ENCODE results near the gene TPM1.

Gene TPM1

GRCh38 chr15:63008333-63009049 is 34.1 kb upstream of the TPM1 start:
- Histone ChIP-seq H2AFZ (ENCODE audit: low read depth, low read length) (no peak overlapping the region), H3K9me3 (ENCODE audit: low read length) (peaks cover 3% of the 10 kb centered on the region), H3K4me3 (ENCODE audit: low read length) (no peak overlapping the region), H3K36me3 (ENCODE audit: insufficient read depth, low read length) (no peaks in the 10 kb centered on the region), H3K4me1 (ENCODE audit: insufficient read depth, low read length) (no peaks in the 10 kb centered on the region), H3K27me3 (ENCODE audit: insufficient read depth, low read length) (no peaks in the 10 kb centered on the region)

DNA sequence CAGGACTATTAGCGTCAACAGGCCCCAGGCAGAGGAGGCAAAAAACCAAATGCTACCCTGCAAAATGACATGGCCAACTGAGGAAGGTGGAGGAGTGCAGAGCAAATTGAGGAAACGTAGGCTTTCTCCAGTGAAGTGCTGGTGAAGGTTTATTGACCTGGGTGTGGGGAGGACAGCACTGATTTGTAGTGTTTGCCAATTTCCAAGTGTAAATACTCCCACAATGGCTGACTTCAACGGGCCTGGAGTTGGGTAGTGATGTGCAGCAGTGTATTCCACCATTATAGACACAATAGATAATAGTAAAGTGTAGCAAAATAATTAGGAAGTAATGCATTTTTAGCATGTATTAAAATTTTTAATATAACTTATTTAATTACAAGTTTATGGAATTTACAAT is 32.2 kb upstream of the TPM1 start:
- H2AFZ ChIP-seq (ENCODE audit: low read depth, low read length) = no peak overlapping the region
- no peaks in the 10 kb centered on the region for H3K4me1 ChIP-seq (ENCODE audit: insufficient read depth, low read length)
- H3K4me3 ChIP-seq (ENCODE audit: low read length) = no peak overlapping the region
- peaks cover 2% of the 10 kb centered on the region for H3K27me3 ChIP-seq (ENCODE audit: insufficient read depth, low read length)
- H3K9me3 ChIP-seq (ENCODE audit: low read length) = peaks cover 3% of the 10 kb centered on the region
- no peaks in the 10 kb centered on the region for H3K36me3 ChIP-seq (ENCODE audit: insufficient read depth, low read length)

- Histone ChIP-seq H3K4me3 (ENCODE audit: low read length) (no peak overlapping the region), H3K9me3 (ENCODE audit: low read length) (peaks cover 3% of the 10 kb centered on the region), H3K27me3 (ENCODE audit: insufficient read depth, low read length) (peaks cover 2% of the 10 kb centered on the region), H3K4me1 (ENCODE audit: insufficient read depth, low read length) (no peaks in the 10 kb centered on the region), H3K36me3 (ENCODE audit: insufficient read depth, low read length) (no peaks in the 10 kb centered on the region), H2AFZ (ENCODE audit: low read depth, low read length) (no peak overlapping the region)
Observed at GRCh38 chr15:63010920-63011693, 31.4 kb upstream of the TPM1 start.

- Histone ChIP-seq H3K36me3 (ENCODE audit: insufficient read depth, low read length) (no peaks in the 10 kb centered on the region), H3K9me3 (ENCODE audit: low read length) (peaks cover 3% of the 10 kb centered on the region), H2AFZ (ENCODE audit: low read depth, low read length) (no peak overlapping the region), H3K4me3 (ENCODE audit: low read length) (no peak overlapping the region), H3K4me1 (ENCODE audit: insufficient read depth, low read length) (no peaks in the 10 kb centered on the region), H3K27me3 (ENCODE audit: insufficient read depth, low read length) (peaks cover 2% of the 10 kb centered on the region)
Observed at GRCh38 chr15:63012444-63012843, 30.1 kb upstream of the TPM1 start.

GRCh38 chr15:63013052-63013808 is 29.3 kb upstream of the TPM1 start:
- Histone ChIP-seq H3K4me1 (ENCODE audit: insufficient read depth, low read length) (no peaks in the 10 kb centered on the region), H3K9me3 (ENCODE audit: low read length) (peaks cover 3% of the 10 kb centered on the region), H3K4me3 (ENCODE audit: low read length) (no peak overlapping the region), H2AFZ (ENCODE audit: low read depth, low read length) (no peak overlapping the region), H3K36me3 (ENCODE audit: insufficient read depth, low read length) (no peaks in the 10 kb centered on the region), H3K27me3 (ENCODE audit: insufficient read depth, low read length) (peaks cover 2% of the 10 kb centered on the region)

GRCh38 chr15:63014578-63014977 is 28.0 kb upstream of the TPM1 start:
- Histone ChIP-seq H2AFZ (ENCODE audit: low read depth, low read length) (no peak overlapping the region), H3K4me3 (ENCODE audit: low read length) (no peak overlapping the region)

DNA sequence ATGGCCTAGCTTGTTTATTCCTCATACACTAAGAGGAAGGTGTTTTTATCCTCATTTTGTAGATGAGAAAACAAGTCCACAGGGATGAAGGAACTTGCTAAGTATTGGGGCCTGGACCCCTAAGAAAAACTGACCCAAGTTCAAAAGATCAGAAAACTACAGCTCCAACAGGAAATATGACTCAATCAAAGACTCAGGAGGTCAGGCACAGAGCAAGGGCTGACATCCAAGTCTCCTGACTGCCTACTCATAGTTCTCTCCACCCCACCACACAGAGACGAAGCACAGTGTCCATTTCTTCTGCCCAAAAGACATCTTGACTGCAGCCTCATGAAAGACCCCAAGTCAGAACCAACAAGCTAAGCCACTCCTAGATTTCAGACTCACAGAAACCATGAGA is 26.9 kb upstream of the TPM1 start:
- no peak overlapping the region for H2AFZ ChIP-seq (ENCODE audit: low read depth, low read length)
- H3K4me3 ChIP-seq (ENCODE audit: low read length) = no peak overlapping the region
- H3K27me3 ChIP-seq (ENCODE audit: insufficient read depth, low read length) = peaks cover 2% of the 10 kb centered on the region
- H3K4me1 ChIP-seq (ENCODE audit: insufficient read depth, low read length) = no peaks in the 10 kb centered on the region
- H3K9me3 ChIP-seq (ENCODE audit: low read length) = peaks cover 3% of the 10 kb centered on the region
- no peaks in the 10 kb centered on the region for H3K36me3 ChIP-seq (ENCODE audit: insufficient read depth, low read length)

More at GRCh38 chr15:63014578-63014977, 28.0 kb upstream of the TPM1 start:
- no peaks in the 10 kb centered on the region for H3K36me3 ChIP-seq (ENCODE audit: insufficient read depth, low read length)
- no peaks in the 10 kb centered on the region for H3K4me1 ChIP-seq (ENCODE audit: insufficient read depth, low read length)
- H3K9me3 ChIP-seq (ENCODE audit: low read length) = peaks cover 3% of the 10 kb centered on the region
- H3K27me3 ChIP-seq (ENCODE audit: insufficient read depth, low read length) = peaks cover 2% of the 10 kb centered on the region

- no peaks in the 10 kb centered on the region for H3K36me3 ChIP-seq (ENCODE audit: insufficient read depth, low read length)
- H3K27me3 ChIP-seq (ENCODE audit: insufficient read depth, low read length) = peaks cover 2% of the 10 kb centered on the region
- no peaks in the 10 kb centered on the region for H3K4me1 ChIP-seq (ENCODE audit: insufficient read depth, low read length)
- H2AFZ ChIP-seq (ENCODE audit: low read depth, low read length) = no peak overlapping the region
- H3K4me3 ChIP-seq (ENCODE audit: low read length) = no peak overlapping the region
- peaks cover 3% of the 10 kb centered on the region for H3K9me3 ChIP-seq (ENCODE audit: low read length)
Observed at GRCh38 chr15:63016234-63016633, 26.3 kb upstream of the TPM1 start.

DNA sequence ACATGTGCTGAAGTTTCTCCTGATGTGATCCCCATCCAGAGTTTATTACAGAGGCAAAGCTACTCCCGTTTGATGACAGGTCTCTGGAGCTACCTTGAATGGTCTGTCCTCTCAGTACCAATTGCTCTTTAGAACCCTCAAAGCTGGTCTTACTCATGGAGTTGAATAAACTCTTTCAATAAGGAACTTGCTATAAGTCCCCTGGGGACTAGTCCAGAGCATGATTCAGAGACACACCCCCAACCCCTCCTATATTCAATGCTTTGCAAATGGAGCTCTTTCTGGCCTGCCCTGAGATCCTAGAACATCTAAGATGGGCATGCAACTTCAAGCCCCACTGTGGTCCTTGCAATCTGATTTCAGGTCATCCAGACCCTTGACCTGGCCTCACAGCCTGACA is 23.9 kb upstream of the TPM1 start:
- Histone ChIP-seq H3K36me3 (ENCODE audit: insufficient read depth, low read length) (no peaks in the 10 kb centered on the region), H3K27me3 (ENCODE audit: insufficient read depth, low read length) (peaks cover 2% of the 10 kb centered on the region), H3K4me3 (ENCODE audit: low read length) (no peak overlapping the region), H2AFZ (ENCODE audit: low read depth, low read length) (no peak overlapping the region), H3K4me1 (ENCODE audit: insufficient read depth, low read length) (no peaks in the 10 kb centered on the region), H3K9me3 (ENCODE audit: low read length) (no peaks in the 10 kb centered on the region)

DNA sequence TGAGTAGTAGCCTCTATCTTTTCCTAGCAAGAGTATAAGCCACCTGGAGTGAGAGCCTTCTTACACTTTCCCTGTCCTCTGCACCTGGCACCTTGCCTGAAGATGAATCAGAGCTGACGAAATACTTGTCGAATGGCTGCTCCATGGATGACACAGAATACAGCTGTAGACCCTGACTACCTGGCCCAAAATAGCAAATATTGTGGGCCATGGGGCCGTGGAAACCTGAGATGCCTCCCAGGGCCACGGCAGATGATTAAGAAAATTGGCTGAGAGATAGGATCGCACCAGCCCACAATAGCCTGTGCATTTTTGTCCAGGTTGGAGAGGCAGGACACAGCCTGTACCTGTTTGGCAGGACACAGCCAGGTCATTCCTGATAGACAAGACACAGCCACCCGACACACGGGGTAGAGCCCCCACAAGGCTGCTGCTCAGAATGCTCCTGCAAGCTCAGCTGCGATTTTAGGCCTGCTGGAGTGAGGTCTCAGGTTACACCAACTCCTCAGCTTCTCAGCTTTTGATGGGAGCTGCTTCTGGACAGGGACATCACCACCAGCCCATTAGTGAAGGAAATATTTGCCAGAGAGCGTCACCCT is 22.9 kb upstream of the TPM1 start:
- Histone ChIP-seq H3K9me3 (ENCODE audit: low read length) (no peaks in the 10 kb centered on the region), H3K27me3 (ENCODE audit: insufficient read depth, low read length) (no peaks in the 10 kb centered on the region), H3K4me3 (ENCODE audit: low read length) (no peak overlapping the region), H3K36me3 (ENCODE audit: insufficient read depth, low read length) (no peaks in the 10 kb centered on the region), H3K4me1 (ENCODE audit: insufficient read depth, low read length) (no peaks in the 10 kb centered on the region), H2AFZ (ENCODE audit: low read depth, low read length) (no peak overlapping the region)

DNA sequence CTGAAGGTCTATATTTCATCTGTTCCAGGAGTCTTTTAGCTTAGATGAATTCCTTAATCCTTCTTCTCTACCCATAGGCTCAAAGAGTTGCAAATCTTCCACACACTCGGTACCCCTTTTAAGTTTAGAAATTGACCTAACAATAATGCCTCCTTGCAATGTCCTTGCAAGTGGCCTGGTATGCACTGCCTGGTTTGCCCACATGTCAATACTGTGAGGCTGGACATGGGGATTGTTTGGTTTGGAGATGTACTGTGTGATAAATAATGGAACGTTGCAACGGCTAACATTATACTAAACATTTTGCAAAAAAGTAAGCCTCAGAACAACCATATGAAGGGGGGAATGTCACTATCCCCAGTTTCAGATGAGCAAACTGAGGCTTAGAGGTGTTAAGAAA is 22.4 kb upstream of the TPM1 start:
- no peaks in the 10 kb centered on the region for H3K9me3 ChIP-seq (ENCODE audit: low read length)
- no peaks in the 10 kb centered on the region for H3K27me3 ChIP-seq (ENCODE audit: insufficient read depth, low read length)

GRCh38 chr15:63020759-63021430 is 21.7 kb upstream of the TPM1 start:
- no peaks in the 10 kb centered on the region for H3K9me3 ChIP-seq (ENCODE audit: low read length)
- H2AFZ ChIP-seq (ENCODE audit: low read depth, low read length) = no peak overlapping the region
- H3K27me3 ChIP-seq (ENCODE audit: insufficient read depth, low read length) = no peaks in the 10 kb centered on the region
- H3K36me3 ChIP-seq (ENCODE audit: insufficient read depth, low read length) = no peaks in the 10 kb centered on the region
- H3K4me3 ChIP-seq (ENCODE audit: low read length) = no peak overlapping the region
- H3K4me1 ChIP-seq (ENCODE audit: insufficient read depth, low read length) = no peaks in the 10 kb centered on the region

More for the DNA sequence above, 22.4 kb upstream of the TPM1 start:
- no peaks in the 10 kb centered on the region for H3K36me3 ChIP-seq (ENCODE audit: insufficient read depth, low read length)
- H2AFZ ChIP-seq (ENCODE audit: low read depth, low read length) = no peak overlapping the region
- H3K4me3 ChIP-seq (ENCODE audit: low read length) = no peak overlapping the region
- no peaks in the 10 kb centered on the region for H3K4me1 ChIP-seq (ENCODE audit: insufficient read depth, low read length)

All from neuron (in vitro differentiated cells).